BLaER1 (cell line): ENCODE measurements around the gene PIM3.

ENCODE experiments used
- H3K27ac ChIP-seq: shearing (Covaris generic); formaldehyde crosslinking; 2 replicates; pipeline ENCODE4 v1.8.1; 2022
- H3K27me3 ChIP-seq: shearing (Covaris generic); formaldehyde crosslinking; 2 replicates; pipeline ENCODE4 v1.8.1; 2022
- H3K36me3 ChIP-seq: shearing (Covaris generic); formaldehyde crosslinking; 2 replicates; pipeline ENCODE4 v1.8.1; 2022
- H3K4me1 ChIP-seq: shearing (Covaris generic); formaldehyde crosslinking; 2 replicates; pipeline ENCODE4 v1.8.1; 2022
- H3K4me2 ChIP-seq: shearing (Covaris generic); formaldehyde crosslinking; 2 replicates; pipeline ENCODE4 v1.8.1; 2022
- H3K4me3 ChIP-seq: shearing (Covaris generic); formaldehyde crosslinking; 2 replicates; pipeline ENCODE4 v1.8.1; 2022
- H3K9ac ChIP-seq: shearing (Covaris generic); formaldehyde crosslinking; 2 replicates; pipeline ENCODE4 v1.8.1; 2022
- H3K9me3 ChIP-seq: shearing (Covaris generic); formaldehyde crosslinking; 2 replicates; pipeline ENCODE4 v1.8.1; 2022
- H4K20me1 ChIP-seq: shearing (Covaris generic); formaldehyde crosslinking; 2 replicates; pipeline ENCODE4 v1.8.1; 2022
- Cebpa-rat ChIP-seq: shearing (Covaris generic); IDR thresholded peaks from 2 replicates; pipeline ENCODE4 v1.8.1; 2022

Gene PIM3

GRCh38 chr22:49959782-49960158 lies 802 bp upstream of the PIM3 start:
- peak overlapping the region; percentile 93 for H3K4me3 ChIP-seq
- peak overlapping the region; percentile 96 for H3K27ac ChIP-seq
- H3K27me3 ChIP-seq = no peaks in the 10 kb centered on the region
- no peak for TF ChIP-seq Cebpa-rat
- peaks cover 66% of the 10 kb centered on the region for H3K4me1 ChIP-seq
- H3K4me2 ChIP-seq = peak overlapping the region; percentile 100
- H3K9ac ChIP-seq = peak overlapping the region; percentile 86
- H3K36me3 ChIP-seq = peaks cover 28% of the 10 kb centered on the region
- peaks cover 41% of the 10 kb centered on the region for H4K20me1 ChIP-seq
- H3K9me3 ChIP-seq = no peaks in the 10 kb centered on the region

GRCh38 chr22:49961005-49961600 lies 531 bp downstream of the PIM3 start:
- peak overlapping the region; percentile 93 for H3K4me3 ChIP-seq
- TF ChIP-seq Cebpa-rat = no peak
- peaks cover 34% of the 10 kb centered on the region for H3K36me3 ChIP-seq
- peak overlapping the region; percentile 96 for H3K27ac ChIP-seq
- H4K20me1 ChIP-seq = peaks cover 55% of the 10 kb centered on the region
- peak overlapping the region; percentile 100 for H3K4me2 ChIP-seq
- no peaks in the 10 kb centered on the region for H3K9me3 ChIP-seq
- H3K4me1 ChIP-seq = peaks cover 66% of the 10 kb centered on the region
- H3K27me3 ChIP-seq = no peaks in the 10 kb centered on the region
- peak overlapping the region; percentile 86 for H3K9ac ChIP-seq

GRCh38 chr22:49961601-49962011 lies 1.0 kb downstream of the PIM3 start:
- Histone ChIP-seq H3K27me3 (no peaks in the 10 kb centered on the region), H3K4me1 (peaks cover 66% of the 10 kb centered on the region), H3K36me3 (peaks cover 34% of the 10 kb centered on the region), H4K20me1 (peaks cover 60% of the 10 kb centered on the region), H3K9me3 (no peaks in the 10 kb centered on the region), H3K4me2 (peak overlapping the region; percentile 100), H3K27ac (peak overlapping the region; percentile 96), H3K4me3 (peak overlapping the region; percentile 93), H3K9ac (peak overlapping the region; percentile 86)
- no peak for TF ChIP-seq Cebpa-rat

GRCh38 chr22:49962012-49962750 lies 1.6 kb downstream of the PIM3 start:
- peak overlapping the region; percentile 100 for H3K4me2 ChIP-seq
- H3K9me3 ChIP-seq = no peaks in the 10 kb centered on the region
- no peak for TF ChIP-seq Cebpa-rat
- H3K4me1 ChIP-seq = peaks cover 69% of the 10 kb centered on the region
- H3K27me3 ChIP-seq = no peaks in the 10 kb centered on the region
- peak overlapping the region; percentile 93 for H3K4me3 ChIP-seq
- H3K36me3 ChIP-seq = peaks cover 34% of the 10 kb centered on the region
- peak overlapping the region; percentile 86 for H3K9ac ChIP-seq
- peaks cover 66% of the 10 kb centered on the region for H4K20me1 ChIP-seq
- peak overlapping the region; percentile 96 for H3K27ac ChIP-seq

- peak overlapping the region; percentile 100 for H3K4me2 ChIP-seq
- H3K9ac ChIP-seq = peak overlapping the region; percentile 63
- peaks cover 77% of the 10 kb centered on the region for H3K4me1 ChIP-seq
- no peak for TF ChIP-seq Cebpa-rat
- H3K9me3 ChIP-seq = no peaks in the 10 kb centered on the region
- no peaks in the 10 kb centered on the region for H3K27me3 ChIP-seq
- peak overlapping the region; percentile 93 for H3K4me3 ChIP-seq
- peaks cover 74% of the 10 kb centered on the region for H4K20me1 ChIP-seq
- H3K27ac ChIP-seq = no peak overlapping the region
- peaks cover 34% of the 10 kb centered on the region for H3K36me3 ChIP-seq
These were observed 2.4 kb downstream of the PIM3 start for GRCh38 chr22:49962751-49963646.

GRCh38 chr22:49963647-49964026 lies 3.1 kb downstream of the PIM3 start:
- TF ChIP-seq Cebpa-rat = no peak
- H3K36me3 ChIP-seq = peaks cover 34% of the 10 kb centered on the region
- H3K27me3 ChIP-seq = no peaks in the 10 kb centered on the region
- peak overlapping the region; percentile 63 for H3K9ac ChIP-seq
- H3K9me3 ChIP-seq = no peaks in the 10 kb centered on the region
- peaks cover 80% of the 10 kb centered on the region for H4K20me1 ChIP-seq
- H3K4me1 ChIP-seq = peaks cover 73% of the 10 kb centered on the region
- peak overlapping the region; percentile 93 for H3K4me3 ChIP-seq
- H3K4me2 ChIP-seq = peak overlapping the region; percentile 100
- no peak overlapping the region for H3K27ac ChIP-seq

GRCh38 chr22:49964136-49965090 lies 3.8 kb downstream of the PIM3 start:
- Histone ChIP-seq H3K4me1 (peaks cover 65% of the 10 kb centered on the region), H3K4me3 (peak overlapping the region; percentile 93; the same call in 1 of the 2 replicates), H3K9ac (peak overlapping the region; percentile 63; the same call in 1 of the 2 replicates), H3K27ac (no peak overlapping the region), H3K9me3 (no peaks in the 10 kb centered on the region), H4K20me1 (peaks cover 88% of the 10 kb centered on the region), H3K4me2 (peak overlapping the region; percentile 100), H3K27me3 (no peaks in the 10 kb centered on the region), H3K36me3 (peaks cover 34% of the 10 kb centered on the region)
- TF ChIP-seq Cebpa-rat = no peak

GRCh38 chr22:49965091-49966040 lies 4.8 kb downstream of the PIM3 start:
- H3K27me3 ChIP-seq = no peaks in the 10 kb centered on the region; the same call in 1 of the 2 replicates
- no peak for TF ChIP-seq Cebpa-rat
- peaks cover 66% of the 10 kb centered on the region for H3K4me1 ChIP-seq
- peak overlapping the region; percentile 18; the same call in 1 of the 2 replicates for H3K4me3 ChIP-seq
- no peaks in the 10 kb centered on the region for H3K9me3 ChIP-seq
- peak overlapping the region; percentile 16; the same call in 1 of the 2 replicates for H3K9ac ChIP-seq
- H3K27ac ChIP-seq = 0 out of 2 replicates have a peak overlapping the region, but pooled peaks have one; percentile 35
- peaks cover 97% of the 10 kb centered on the region for H4K20me1 ChIP-seq
- H3K4me2 ChIP-seq = peak overlapping the region; percentile 100
- H3K36me3 ChIP-seq = peaks cover 34% of the 10 kb centered on the region
